ENCODE measurements around the gene LMAN1L. TPM values are rescaled to one million over a fixed set of nuclear protein-coding genes. Genes with fewer than 3 reads are reported as not detected.
A peak's percentile ranks its signal among the peaks of the same experiment; 100 is the strongest.

The LMAN1L gene
- total RNA-seq, 1 donor from 2014 or later, result not detected

- Histone ChIP-seq H3K27me3 (no peaks in the 10 kb centered on the region), H3K27ac (no peak overlapping the region), H3K36me3 (peaks cover 0 to 18% of the 10 kb centered on the region in 2 donors), H3K9me3 (no peaks in the 10 kb centered on the region), H3K4me3 (no peak overlapping the region), H3K4me1 (peaks cover 37% of the 10 kb centered on the region)
- TF ChIP-seq CTCF (IDR thresholded peaks at IDR 0.05) (no peak), POLR2A (IDR thresholded peaks at IDR 0.05) (no peak), POLR2AphosphoS5 (IDR thresholded peaks at IDR 0.05; ENCODE audit: insufficient read depth in 1 of 2, low read depth in 1 of 2) (no peak)
- no peak for DNase-seq (ENCODE audit: extremely low spot score in 2 of 2)
- intact Hi-C loops (cut with DNase I), result no loop called here
These were observed 45.2 kb downstream of the LMAN1L start for GRCh38 chr15:74857671-74858368.

GRCh38 chr15:74858369-74858740, 45.7 kb downstream of the LMAN1L start:
- no peak overlapping the region for H3K27ac ChIP-seq
- H3K9me3 ChIP-seq, result no peaks in the 10 kb centered on the region
- intact Hi-C loops (cut with DNase I), result no loop called here
- no peak for DNase-seq (ENCODE audit: extremely low spot score in 2 of 2)
- no peaks in the 10 kb centered on the region for H3K27me3 ChIP-seq
- no peak overlapping the region for H3K4me3 ChIP-seq
- peaks cover 42% of the 10 kb centered on the region for H3K4me1 ChIP-seq
- no peak for TF ChIP-seq POLR2AphosphoS5 (IDR thresholded peaks at IDR 0.05; ENCODE audit: insufficient read depth in 1 of 2, low read depth in 1 of 2)
- H3K36me3 ChIP-seq, result peaks cover 0 to 12% of the 10 kb centered on the region in 2 donors

GRCh38 chr15:74863239-74864056, 50.8 kb downstream of the LMAN1L start:
- no peaks in the 10 kb centered on the region for H3K9me3 ChIP-seq
- TF ChIP-seq CTCF (IDR thresholded peaks at IDR 0.05), result no peak
- TF ChIP-seq POLR2AphosphoS5 (IDR thresholded peaks at IDR 0.05; ENCODE audit: insufficient read depth in 1 of 2, low read depth in 1 of 2), result no peak
- no peak for TF ChIP-seq POLR2A (IDR thresholded peaks at IDR 0.05)
- DNase-seq (ENCODE audit: extremely low spot score in 2 of 2), result no peak
- no peaks in the 10 kb centered on the region for H3K27me3 ChIP-seq
- H3K27ac ChIP-seq, result no peak overlapping the region
- no peaks in the 10 kb centered on the region for H3K36me3 ChIP-seq
- H3K4me3 ChIP-seq, result no peak overlapping the region
- H3K4me1 ChIP-seq, result peaks cover 70% of the 10 kb centered on the region
- intact Hi-C loops (cut with DNase I), result no loop called here

- no peak overlapping the region for H3K4me3 ChIP-seq
- H3K36me3 ChIP-seq, result no peaks in the 10 kb centered on the region
- intact Hi-C loops (cut with DNase I), result no loop called here
- no peaks in the 10 kb centered on the region for H3K9me3 ChIP-seq
- DNase-seq (ENCODE audit: extremely low spot score in 2 of 2), result no peak
- no peak overlapping the region for H3K27ac ChIP-seq
- TF ChIP-seq CTCF (IDR thresholded peaks at IDR 0.05) (no peak), POLR2A (IDR thresholded peaks at IDR 0.05) (no peak), POLR2AphosphoS5 (IDR thresholded peaks at IDR 0.05; ENCODE audit: insufficient read depth in 1 of 2, low read depth in 1 of 2) (no peak)
- H3K4me1 ChIP-seq, result peaks cover 70% of the 10 kb centered on the region
- no peaks in the 10 kb centered on the region for H3K27me3 ChIP-seq
These were observed 51.7 kb downstream of the LMAN1L start for GRCh38 chr15:74864296-74864695.

GRCh38 chr15:74865316-74865715, 52.7 kb downstream of the LMAN1L start:
- peak overlapping the region; percentile 10 for H3K27ac ChIP-seq
- H3K9me3 ChIP-seq, result no peaks in the 10 kb centered on the region
- DNase-seq (ENCODE audit: extremely low spot score in 2 of 2), result no peak
- intact Hi-C loops (cut with DNase I), result no loop called here
- no peaks in the 10 kb centered on the region for H3K36me3 ChIP-seq
- TF ChIP-seq POLR2A (IDR thresholded peaks at IDR 0.05) (no peak), POLR2AphosphoS5 (IDR thresholded peaks at IDR 0.05; ENCODE audit: insufficient read depth in 1 of 2, low read depth in 1 of 2) (no peak), CTCF (IDR thresholded peaks at IDR 0.05) (no peak)
- H3K4me3 ChIP-seq, result no peak overlapping the region
- no peaks in the 10 kb centered on the region for H3K27me3 ChIP-seq
- H3K4me1 ChIP-seq, result peaks cover 71% of the 10 kb centered on the region

Data from vagina (tissue), 2 donors.